ENCODE results near the gene PCNX1. TPM values are rescaled to one million over a fixed set of nuclear protein-coding genes. Genes with fewer than 3 reads are reported as not detected.

The PCNX1 gene
- total RNA-seq, 1 experiment from 2014 or later: 48.0 TPM

DNA sequence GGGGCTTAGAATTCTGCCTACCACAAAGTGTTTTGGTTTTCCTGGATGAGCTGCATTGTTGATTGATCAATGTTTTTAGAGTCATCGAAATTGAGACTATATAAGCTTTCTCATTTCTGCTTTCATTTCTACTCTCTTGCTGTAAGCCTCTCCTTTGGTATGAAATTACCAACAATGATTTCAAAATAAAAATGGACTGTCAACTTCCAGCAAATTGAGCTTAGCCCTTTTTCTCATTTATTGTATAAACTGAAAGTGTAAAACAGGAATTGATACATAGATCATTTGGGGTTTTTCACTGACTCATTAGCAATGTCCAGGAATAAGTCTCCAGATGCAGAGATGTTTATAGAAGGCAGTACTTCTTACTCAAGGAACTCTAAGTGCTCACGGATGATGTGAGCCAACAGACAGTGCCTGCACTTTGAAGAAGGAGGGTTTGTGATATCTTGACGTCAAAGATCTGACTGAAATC, 20.0 kb upstream of the PCNX1 start:
- Histone ChIP-seq H2BK120ac (ENCODE audit: low read depth, low read length, poor library complexity, severe bottlenecking) (no peak overlapping the region), H2AFZ (ENCODE audit: low read length) (no peak overlapping the region), H2BK15ac (ENCODE audit: low read depth, low read length) (no peak overlapping the region), H3K9me3 (ENCODE audit: control insufficient read depth, low read depth, low read length) (no peaks in the 10 kb centered on the region), H3K56ac (ENCODE audit: insufficient read length, low read depth, low read length) (no peak overlapping the region), H3K14ac (ENCODE audit: insufficient read depth, low read length) (no peak overlapping the region), H3K4me2 (ENCODE audit: insufficient read depth, insufficient read length, low read length) (no peak overlapping the region), H2BK5ac (ENCODE audit: insufficient read length, low read length) (no peak overlapping the region), H4K8ac (replicated peaks; ENCODE audit: insufficient read length, low read depth, low read length) (no peak overlapping the region), H3K9ac (ENCODE audit: extremely low read depth, insufficient read length, low read length) (no peak overlapping the region), H4K5ac (ENCODE audit: insufficient read length, low read depth, low read length) (no peak overlapping the region), H3K79me2 (ENCODE audit: insufficient read depth, low read length) (no peaks in the 10 kb centered on the region), H2BK20ac (ENCODE audit: low read depth, low read length, poor library complexity, severe bottlenecking) (no peak overlapping the region), H2BK12ac (ENCODE audit: insufficient read length, low read depth, low read length) (no peak overlapping the region), H3K18ac (ENCODE audit: insufficient read length, low read depth, low read length) (no peak overlapping the region), H3K79me1 (ENCODE audit: insufficient read depth, low read depth, low read length, poor library complexity, severe bottlenecking) (no peaks in the 10 kb centered on the region), H3K4me1 (ENCODE audit: insufficient read depth, low read length) (no peaks in the 10 kb centered on the region), H2AK5ac (ENCODE audit: insufficient read length, low read length) (no peak overlapping the region), H3K27me3 (ENCODE audit: insufficient read depth, low read length) (no peaks in the 10 kb centered on the region), H3K27ac (ENCODE audit: insufficient read length, low read depth, low read length) (no peak overlapping the region), H3K23me2 (ENCODE audit: insufficient read length, low read depth, low read length, poor library complexity, severe bottlenecking) (no peaks in the 10 kb centered on the region), H3T11ph (ENCODE audit: low read length) (no peak overlapping the region), H4K91ac (ENCODE audit: insufficient read length, low read depth, low read length) (no peak overlapping the region), H4K20me1 (ENCODE audit: control insufficient read depth, insufficient read depth, insufficient read length) (no peaks in the 10 kb centered on the region), H3K4ac (ENCODE audit: low read depth, low read length) (no peak overlapping the region), H3K23ac (ENCODE audit: insufficient read length, low read depth, low read length) (no peak overlapping the region)
- no CpG with 5 or more reads among the region's 3 CpGs for WGBS (ENCODE audit: extremely low coverage, insufficient read length, low lambda C conversion rate)
- Mint-ChIP-seq H3K27ac (no peak overlapping the region), H3K27me3 (ENCODE audit: low read depth) (no peaks in the 10 kb centered on the region), H3K9me3 (no peaks in the 10 kb centered on the region), H3K36me3 (ENCODE audit: insufficient read depth in 1 of 3, low read depth in 3 of 3) (no peaks in the 10 kb centered on the region), H3K4me3 (no peak overlapping the region), H3K4me1 (peaks cover 24 to 25% of the 10 kb centered on the region in 2 experiments)
- TF ChIP-seq, protein P1, sequence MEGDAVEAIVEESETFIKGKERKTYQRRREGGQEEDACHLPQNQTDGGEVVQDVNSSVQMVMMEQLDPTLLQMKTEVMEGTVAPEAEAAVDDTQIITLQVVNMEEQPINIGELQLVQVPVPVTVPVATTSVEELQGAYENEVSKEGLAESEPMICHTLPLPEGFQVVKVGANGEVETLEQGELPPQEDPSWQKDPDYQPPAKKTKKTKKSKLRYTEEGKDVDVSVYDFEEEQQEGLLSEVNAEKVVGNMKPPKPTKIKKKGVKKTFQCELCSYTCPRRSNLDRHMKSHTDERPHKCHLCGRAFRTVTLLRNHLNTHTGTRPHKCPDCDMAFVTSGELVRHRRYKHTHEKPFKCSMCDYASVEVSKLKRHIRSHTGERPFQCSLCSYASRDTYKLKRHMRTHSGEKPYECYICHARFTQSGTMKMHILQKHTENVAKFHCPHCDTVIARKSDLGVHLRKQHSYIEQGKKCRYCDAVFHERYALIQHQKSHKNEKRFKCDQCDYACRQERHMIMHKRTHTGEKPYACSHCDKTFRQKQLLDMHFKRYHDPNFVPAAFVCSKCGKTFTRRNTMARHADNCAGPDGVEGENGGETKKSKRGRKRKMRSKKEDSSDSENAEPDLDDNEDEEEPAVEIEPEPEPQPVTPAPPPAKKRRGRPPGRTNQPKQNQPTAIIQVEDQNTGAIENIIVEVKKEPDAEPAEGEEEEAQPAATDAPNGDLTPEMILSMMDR (conservative IDR thresholded peaks at IDR 0.05): no peak
- no peak for DNase-seq

All from H9 (cell line).